Osteocyte (in vitro differentiated cells): ENCODE data around the gene IGF2R. TPM values are rescaled to one million over a fixed set of nuclear protein-coding genes. Genes with fewer than 3 reads are reported as not detected.

Experiments
- DNase-seq: peaks from one replicate; pipeline ENCODE4 v3.0.0; 2021; ENCODE audit warnings: mixed read lengths; ENCODE audit not compliant: unreplicated experiment; ENCODE audit errors: extremely low spot score
- H3K27ac Mint-ChIP-seq: one replicate; pipeline ENCODE4 v1.8.0; 2021; ENCODE audit warnings: mild to moderate bottlenecking, mixed read lengths; ENCODE audit not compliant: unreplicated experiment
- H3K27me3 Mint-ChIP-seq: one replicate; pipeline ENCODE4 v1.8.0; 2021; ENCODE audit warnings: mixed read lengths; ENCODE audit not compliant: unreplicated experiment
- H3K36me3 Mint-ChIP-seq: one replicate; pipeline ENCODE4 v1.8.0; 2021; ENCODE audit warnings: mixed read lengths; ENCODE audit not compliant: unreplicated experiment
- H3K4me1 Mint-ChIP-seq: one replicate; pipeline ENCODE4 v1.8.0; 2021; ENCODE audit warnings: mixed read lengths; ENCODE audit not compliant: unreplicated experiment
- H3K4me3 Mint-ChIP-seq: one replicate; pipeline ENCODE4 v1.8.0; 2021; ENCODE audit warnings: mild to moderate bottlenecking, moderate library complexity, mixed read lengths; ENCODE audit not compliant: unreplicated experiment
- H3K9me3 Mint-ChIP-seq: one replicate; pipeline ENCODE4 v1.8.0; 2021; ENCODE audit warnings: mixed read lengths; ENCODE audit not compliant: unreplicated experiment
- CTCF ChIP-seq: fragments of 200-600 bp; sonication (generic); IDR thresholded peaks from 2 replicates; pipeline ENCODE4 v1.5.0; 2021; ENCODE audit warnings: antibody characterized with exemption, mild to moderate bottlenecking, moderate library complexity
- total RNA-seq: library from RNA; stranded (reverse); gene quantifications from 2 replicates; pipeline ENCODE4 v1.2.1, GENCODE V29; 2021

Gene IGF2R
- total RNA-seq, 1 donor from 2014 or later = 196 TPM

GRCh38 chr6:160067564-160067963 lies 98.7 kb downstream of the IGF2R start:
- no peak overlapping the region for H3K27ac Mint-ChIP-seq
- no peak for DNase-seq
- TF ChIP-seq CTCF = no peak
- peaks cover 67% of the 10 kb centered on the region for H3K36me3 Mint-ChIP-seq
- no peak overlapping the region for H3K4me3 Mint-ChIP-seq
- H3K4me1 Mint-ChIP-seq = no peaks in the 10 kb centered on the region
- H3K27me3 Mint-ChIP-seq = no peaks in the 10 kb centered on the region
- no peaks in the 10 kb centered on the region for H3K9me3 Mint-ChIP-seq

GRCh38 chr6:160068346-160068745 lies 99.5 kb downstream of the IGF2R start:
- Mint-ChIP-seq H3K36me3 (peaks cover 72% of the 10 kb centered on the region), H3K4me3 (no peak overlapping the region)

GRCh38 chr6:160069050-160069454 lies 100.2 kb downstream of the IGF2R start:
- H3K27me3 Mint-ChIP-seq = no peaks in the 10 kb centered on the region
- no peak overlapping the region for H3K27ac Mint-ChIP-seq
- no peaks in the 10 kb centered on the region for H3K9me3 Mint-ChIP-seq
- H3K36me3 Mint-ChIP-seq = peaks cover 71% of the 10 kb centered on the region
- no peaks in the 10 kb centered on the region for H3K4me1 Mint-ChIP-seq
- no peak for DNase-seq
- no peak for TF ChIP-seq CTCF
- H3K4me3 Mint-ChIP-seq = no peak overlapping the region

More at GRCh38 chr6:160068346-160068745, 99.5 kb downstream of the IGF2R start:
- Mint-ChIP-seq H3K4me1 (no peaks in the 10 kb centered on the region), H3K9me3 (no peaks in the 10 kb centered on the region), H3K27me3 (no peaks in the 10 kb centered on the region), H3K27ac (no peak overlapping the region)
- no peak for TF ChIP-seq CTCF
- DNase-seq = no peak

GRCh38 chr6:160069459-160069858 lies 100.6 kb downstream of the IGF2R start:
- Mint-ChIP-seq H3K36me3 (peaks cover 68% of the 10 kb centered on the region), H3K27me3 (no peaks in the 10 kb centered on the region), H3K9me3 (no peaks in the 10 kb centered on the region), H3K4me3 (no peak overlapping the region), H3K4me1 (no peaks in the 10 kb centered on the region), H3K27ac (no peak overlapping the region)
- DNase-seq = no peak
- no peak for TF ChIP-seq CTCF

GRCh38 chr6:160070427-160070826 lies 101.5 kb downstream of the IGF2R start:
- no peak for TF ChIP-seq CTCF
- Mint-ChIP-seq H3K36me3 (peaks cover 64% of the 10 kb centered on the region), H3K27me3 (no peaks in the 10 kb centered on the region), H3K4me3 (no peak overlapping the region), H3K9me3 (no peaks in the 10 kb centered on the region), H3K27ac (no peak overlapping the region), H3K4me1 (no peaks in the 10 kb centered on the region)
- DNase-seq = no peak
